ENCODE data around the gene TSPOAP1.

- TF ChIP-seq RFX5 (IDR thresholded peaks at IDR 0.05; ENCODE audit: low read depth, low read length) = no peak
- TF ChIP-seq, protein P1, sequence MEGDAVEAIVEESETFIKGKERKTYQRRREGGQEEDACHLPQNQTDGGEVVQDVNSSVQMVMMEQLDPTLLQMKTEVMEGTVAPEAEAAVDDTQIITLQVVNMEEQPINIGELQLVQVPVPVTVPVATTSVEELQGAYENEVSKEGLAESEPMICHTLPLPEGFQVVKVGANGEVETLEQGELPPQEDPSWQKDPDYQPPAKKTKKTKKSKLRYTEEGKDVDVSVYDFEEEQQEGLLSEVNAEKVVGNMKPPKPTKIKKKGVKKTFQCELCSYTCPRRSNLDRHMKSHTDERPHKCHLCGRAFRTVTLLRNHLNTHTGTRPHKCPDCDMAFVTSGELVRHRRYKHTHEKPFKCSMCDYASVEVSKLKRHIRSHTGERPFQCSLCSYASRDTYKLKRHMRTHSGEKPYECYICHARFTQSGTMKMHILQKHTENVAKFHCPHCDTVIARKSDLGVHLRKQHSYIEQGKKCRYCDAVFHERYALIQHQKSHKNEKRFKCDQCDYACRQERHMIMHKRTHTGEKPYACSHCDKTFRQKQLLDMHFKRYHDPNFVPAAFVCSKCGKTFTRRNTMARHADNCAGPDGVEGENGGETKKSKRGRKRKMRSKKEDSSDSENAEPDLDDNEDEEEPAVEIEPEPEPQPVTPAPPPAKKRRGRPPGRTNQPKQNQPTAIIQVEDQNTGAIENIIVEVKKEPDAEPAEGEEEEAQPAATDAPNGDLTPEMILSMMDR (IDR thresholded peaks at IDR 0.05 in 2 of 3, conservative IDR thresholded peaks at IDR 0.05 in 1 of 3; ENCODE audit: control insufficient read depth in 2 of 3, extremely low read depth in 1 of 3, insufficient read depth in 1 of 3, low read depth in 3 of 3, low read length in 3 of 3) = no peak
- TF ChIP-seq EP300 (IDR thresholded peaks at IDR 0.05; ENCODE audit: borderline replicate concordance in 1 of 2, control insufficient read depth in 1 of 2, low read depth in 2 of 2, low read length in 2 of 2) = no peak
- TF ChIP-seq POLR2A (IDR thresholded peaks at IDR 0.05; ENCODE audit: low read depth, low read length) = no peak
- TF ChIP-seq DPF2 (IDR thresholded peaks at IDR 0.05) = no peak
- no peak for TF ChIP-seq SPI1 (IDR thresholded peaks at IDR 0.05; ENCODE audit: borderline replicate concordance, insufficient read depth, low read depth, low read length)
- TF ChIP-seq GABPA (IDR thresholded peaks at IDR 0.05; ENCODE audit: low read depth) = no peak
- no peak for TF ChIP-seq SMC3 (IDR thresholded peaks at IDR 0.05; ENCODE audit: borderline replicate concordance, low read length)
- no peak for TF ChIP-seq ZNF207 (IDR thresholded peaks at IDR 0.05; ENCODE audit: borderline replicate concordance)
- TF ChIP-seq, protein P2, sequence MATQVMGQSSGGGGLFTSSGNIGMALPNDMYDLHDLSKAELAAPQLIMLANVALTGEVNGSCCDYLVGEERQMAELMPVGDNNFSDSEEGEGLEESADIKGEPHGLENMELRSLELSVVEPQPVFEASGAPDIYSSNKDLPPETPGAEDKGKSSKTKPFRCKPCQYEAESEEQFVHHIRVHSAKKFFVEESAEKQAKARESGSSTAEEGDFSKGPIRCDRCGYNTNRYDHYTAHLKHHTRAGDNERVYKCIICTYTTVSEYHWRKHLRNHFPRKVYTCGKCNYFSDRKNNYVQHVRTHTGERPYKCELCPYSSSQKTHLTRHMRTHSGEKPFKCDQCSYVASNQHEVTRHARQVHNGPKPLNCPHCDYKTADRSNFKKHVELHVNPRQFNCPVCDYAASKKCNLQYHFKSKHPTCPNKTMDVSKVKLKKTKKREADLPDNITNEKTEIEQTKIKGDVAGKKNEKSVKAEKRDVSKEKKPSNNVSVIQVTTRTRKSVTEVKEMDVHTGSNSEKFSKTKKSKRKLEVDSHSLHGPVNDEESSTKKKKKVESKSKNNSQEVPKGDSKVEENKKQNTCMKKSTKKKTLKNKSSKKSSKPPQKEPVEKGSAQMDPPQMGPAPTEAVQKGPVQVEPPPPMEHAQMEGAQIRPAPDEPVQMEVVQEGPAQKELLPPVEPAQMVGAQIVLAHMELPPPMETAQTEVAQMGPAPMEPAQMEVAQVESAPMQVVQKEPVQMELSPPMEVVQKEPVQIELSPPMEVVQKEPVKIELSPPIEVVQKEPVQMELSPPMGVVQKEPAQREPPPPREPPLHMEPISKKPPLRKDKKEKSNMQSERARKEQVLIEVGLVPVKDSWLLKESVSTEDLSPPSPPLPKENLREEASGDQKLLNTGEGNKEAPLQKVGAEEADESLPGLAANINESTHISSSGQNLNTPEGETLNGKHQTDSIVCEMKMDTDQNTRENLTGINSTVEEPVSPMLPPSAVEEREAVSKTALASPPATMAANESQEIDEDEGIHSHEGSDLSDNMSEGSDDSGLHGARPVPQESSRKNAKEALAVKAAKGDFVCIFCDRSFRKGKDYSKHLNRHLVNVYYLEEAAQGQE (IDR thresholded peaks at IDR 0.05; ENCODE audit: low read depth, low read length) = no peak
These were observed 45.3 kb upstream of the TSPOAP1 start for GRCh38 chr17:58373923-58374322.

Measured in GM12878 (cell line).